Measurements from ENCODE around the gene SKIL.

Gene SKIL

GRCh38 chr3:170350515-170351413 is 6.8 kb upstream of the SKIL start:
- DNase-seq, result no peak

- DNase-seq, result peak in 1 of 2 donors; percentile 34
These were observed 4.6 kb upstream of the SKIL start for GRCh38 chr3:170352936-170353335.

DNA sequence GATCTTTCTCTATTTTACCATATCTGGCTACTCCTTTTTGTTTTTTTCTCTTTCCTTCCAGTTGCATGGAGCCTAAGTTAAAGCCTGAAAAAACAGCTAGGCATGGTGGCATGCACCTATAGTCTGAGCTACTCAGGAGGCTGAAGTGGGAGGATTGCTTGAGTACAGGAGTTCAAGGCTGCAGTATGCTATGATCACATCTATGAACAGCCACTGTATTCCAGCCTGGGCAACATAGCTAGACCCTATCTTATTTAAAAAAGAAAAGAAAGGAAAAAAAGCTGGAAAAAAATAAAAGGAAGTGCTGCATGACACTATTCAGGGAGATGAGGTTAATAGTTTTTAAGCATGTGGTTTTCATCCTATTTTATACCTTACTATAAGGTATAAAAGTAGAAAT is 4.0 kb upstream of the SKIL start:
- DNase-seq, result no peak

GRCh38 chr3:170354760-170355159 is 2.8 kb upstream of the SKIL start:
- DNase-seq, result no peak

DNA sequence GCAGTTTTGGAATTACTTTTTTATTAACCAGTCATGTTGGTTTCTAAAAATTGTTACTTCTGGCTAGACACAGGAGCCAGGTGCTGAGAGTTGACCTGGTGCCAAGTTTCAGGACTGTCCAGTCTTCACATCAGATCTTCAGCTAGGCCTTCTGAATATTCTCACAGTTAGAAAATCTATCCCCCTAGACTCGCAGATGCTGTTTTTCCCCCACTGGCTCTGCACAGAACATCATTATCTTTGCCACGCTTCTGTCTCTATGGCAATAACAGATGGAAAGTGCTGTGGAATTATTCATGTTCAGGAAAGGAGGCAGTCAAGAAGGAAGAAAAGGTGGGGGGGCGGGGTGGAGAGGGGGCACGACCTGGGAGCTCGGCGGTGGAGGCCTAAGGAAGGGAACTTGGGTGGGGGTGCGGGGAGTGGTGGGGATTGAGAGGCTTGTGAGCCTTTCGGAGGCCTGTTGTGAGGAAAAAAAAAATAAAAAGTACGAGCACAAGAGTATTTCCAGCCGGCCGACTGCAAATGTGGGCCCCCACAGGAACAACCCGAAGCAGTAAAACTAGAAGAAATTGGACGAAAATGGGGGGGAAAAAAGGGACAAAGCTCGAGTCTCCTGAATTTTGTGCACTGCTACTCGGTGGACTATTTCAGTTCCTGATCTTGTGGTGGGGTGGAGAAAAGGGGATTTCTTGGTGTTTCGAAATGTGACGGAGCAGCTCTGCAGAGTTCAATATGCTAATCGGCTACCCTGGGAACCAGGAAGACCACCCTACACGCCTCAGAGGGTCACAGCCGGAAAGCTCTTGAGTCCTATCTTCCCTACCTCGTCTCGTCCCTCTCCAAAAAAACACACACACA is 1.5 kb upstream of the SKIL start:
- DNase-seq, result peak; percentile 36 to 77

DNA sequence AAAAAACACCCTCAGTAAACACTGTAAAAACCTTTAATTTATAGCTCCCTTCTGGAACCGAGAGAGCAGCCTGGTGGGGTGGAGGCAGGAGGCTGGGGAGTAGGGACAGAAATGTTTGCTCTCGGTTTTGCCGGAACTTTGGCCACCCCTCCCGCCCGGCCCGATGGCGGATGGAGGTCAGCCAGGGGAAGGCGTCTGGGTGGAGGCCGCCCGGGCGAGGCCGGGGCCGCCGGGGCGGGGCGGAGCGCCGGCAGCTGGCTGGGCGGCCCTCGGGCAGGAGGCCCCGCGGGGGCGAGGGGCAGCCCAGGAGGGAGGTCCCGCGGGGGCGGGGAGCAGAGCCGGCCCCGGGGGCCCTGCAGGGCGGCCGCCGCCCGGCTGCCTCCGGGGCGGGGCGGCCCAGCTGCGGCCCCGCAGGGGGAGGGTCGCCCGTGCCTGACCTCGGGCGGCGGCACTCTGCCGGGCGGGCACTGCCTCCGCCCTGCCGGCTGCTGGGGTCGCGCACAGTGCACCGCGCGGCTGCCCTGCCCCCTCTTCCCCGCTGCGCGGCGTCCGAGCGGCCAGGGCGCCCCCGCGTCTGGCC is 829 bp upstream of the SKIL start:
- DNase-seq, result peak in 1 of 2 donors; percentile 82

DNA sequence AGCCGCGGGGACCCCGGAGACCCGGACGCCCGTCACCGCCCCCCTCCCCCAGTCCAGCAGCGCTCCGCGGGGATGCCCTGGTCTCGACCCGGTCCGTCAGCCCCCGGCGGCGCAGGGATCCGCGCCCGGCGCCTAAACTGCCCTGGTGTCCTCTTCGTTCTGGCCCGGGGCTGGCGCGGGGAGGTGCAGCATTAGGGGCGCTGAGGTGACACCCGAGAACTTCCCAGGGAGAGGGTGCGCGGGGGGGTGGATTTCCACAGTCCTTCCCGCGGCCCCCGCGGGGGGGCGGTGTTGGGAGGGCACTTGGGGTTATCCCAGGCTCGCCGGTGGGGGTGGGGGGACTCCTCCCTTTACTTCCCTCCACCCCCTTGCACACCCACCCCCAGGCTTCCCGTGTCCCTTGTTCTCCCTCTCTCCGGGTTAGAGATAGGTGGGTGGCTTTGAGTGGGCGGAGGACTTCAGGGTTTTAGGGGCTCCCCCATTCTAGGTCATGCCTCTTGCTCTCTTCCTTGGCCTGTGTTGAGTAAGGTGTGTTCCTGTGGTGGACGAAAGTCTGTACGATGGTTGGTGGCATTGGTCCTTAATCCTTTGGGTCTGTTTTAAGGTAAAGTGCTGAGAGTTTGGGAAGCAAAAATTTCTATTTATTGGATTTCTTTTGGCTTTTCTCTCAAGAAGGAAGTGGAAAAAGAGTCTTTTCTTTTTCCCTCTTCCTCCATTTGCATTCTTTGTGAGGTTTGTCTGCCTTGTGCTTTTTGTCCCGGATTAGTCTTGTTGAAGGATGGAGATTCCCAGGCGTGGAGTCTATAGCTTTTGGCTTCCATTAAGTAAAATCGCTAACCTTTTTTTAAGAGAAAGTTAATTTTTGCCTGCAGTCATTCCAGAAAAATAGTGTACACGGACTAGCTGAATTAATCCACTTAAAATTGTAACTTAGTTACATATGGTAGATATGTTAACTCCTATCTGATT is 811 bp downstream of the SKIL start:
- peak; percentile 36 to 62 for DNase-seq

DNA sequence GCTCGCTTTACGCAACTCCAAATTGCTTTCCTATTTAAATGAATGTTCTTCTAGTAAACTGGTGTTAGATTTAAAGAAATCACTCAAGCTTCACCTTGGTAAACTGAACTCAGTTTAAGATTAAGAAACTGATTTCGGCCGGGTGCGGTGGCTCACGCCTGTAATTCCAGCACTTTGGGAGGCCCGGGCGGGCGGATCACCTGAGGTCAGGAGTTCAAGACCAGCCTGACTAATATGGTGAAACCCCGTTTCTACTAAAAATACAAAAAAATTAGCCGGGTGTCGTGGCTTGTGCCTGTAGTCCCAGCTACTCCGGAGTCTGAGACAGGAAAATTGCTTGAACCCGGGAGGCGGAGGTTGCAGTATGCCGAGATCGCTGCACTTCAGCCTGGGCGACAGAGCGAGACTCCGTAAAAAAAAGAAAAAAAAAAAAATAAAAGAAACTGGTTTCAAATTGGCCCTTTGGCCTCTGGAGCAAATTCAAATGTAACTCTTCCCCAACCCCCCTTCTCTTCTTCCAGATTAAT is 1.7 kb downstream of the SKIL start:
- DNase-seq, result no peak

- DNase-seq, result no peak
These were observed 3.0 kb downstream of the SKIL start for GRCh38 chr3:170360466-170360865.

GRCh38 chr3:170360916-170361315 is 3.4 kb downstream of the SKIL start:
- DNase-seq, result no peak

DNA sequence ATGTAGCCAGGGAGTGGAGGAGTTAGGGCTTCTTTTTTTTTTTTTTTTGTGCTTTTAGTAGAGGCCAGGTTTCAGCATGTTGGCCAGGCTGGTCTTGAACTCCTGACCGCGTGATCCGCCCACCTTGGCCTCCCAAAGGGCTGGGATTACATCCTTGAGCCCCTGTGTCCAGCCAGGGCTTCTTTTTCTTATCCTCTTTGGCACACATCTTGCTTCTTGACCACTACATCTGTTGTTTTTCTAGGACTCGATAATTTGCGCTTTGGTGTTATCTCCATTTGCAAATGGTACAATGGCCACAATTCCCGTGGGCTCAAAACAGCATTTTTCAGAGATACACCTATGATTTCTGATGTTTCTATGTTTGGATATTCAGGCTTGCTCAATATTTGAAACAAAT is 4.2 kb downstream of the SKIL start:
- no peak for DNase-seq

- no peak for DNase-seq
These were observed 6.0 kb downstream of the SKIL start for GRCh38 chr3:170363471-170363994.

- DNase-seq, result no peak
These were observed 7.5 kb downstream of the SKIL start for GRCh38 chr3:170364965-170365364.

DNA sequence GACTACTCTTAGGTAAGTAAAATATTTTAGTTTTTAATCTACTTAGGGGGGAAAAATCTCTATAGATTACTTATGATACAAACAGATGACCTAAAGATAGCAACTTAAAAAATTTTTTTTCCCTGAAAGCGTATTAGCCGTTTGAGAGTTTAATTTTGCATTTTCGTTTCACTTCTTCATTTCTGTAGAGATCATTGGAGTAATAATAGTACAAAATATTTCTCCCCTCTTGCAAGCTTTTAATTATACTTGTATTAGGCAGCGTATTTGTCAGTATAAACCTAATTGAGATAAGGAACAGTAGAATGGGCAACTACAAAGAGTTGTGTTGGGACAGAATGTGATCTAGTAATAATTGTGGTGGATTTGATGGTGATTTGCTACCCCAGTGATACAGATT is 10.3 kb downstream of the SKIL start:
- DNase-seq, result no peak

DNA sequence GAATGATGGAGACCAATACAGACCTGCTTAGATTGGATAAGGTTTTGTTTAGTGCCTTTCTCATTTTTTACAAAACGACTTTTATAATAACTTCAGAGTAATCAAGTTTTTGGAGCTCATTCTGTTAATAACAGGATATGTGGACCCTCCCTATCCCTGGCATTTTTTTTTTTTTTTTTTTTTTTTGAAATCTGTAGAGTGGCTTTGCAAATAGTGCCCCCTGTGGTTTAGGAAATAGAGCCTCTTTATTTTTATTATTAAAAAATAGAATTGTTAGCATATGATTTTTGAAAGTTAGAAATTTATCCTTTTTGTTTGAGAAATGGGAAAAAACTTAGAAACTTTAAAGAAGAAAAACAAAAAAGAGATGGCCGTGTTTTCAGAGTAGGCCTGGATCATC is 11.4 kb downstream of the SKIL start:
- no peak for DNase-seq

GRCh38 chr3:170372190-170372879 is 14.8 kb downstream of the SKIL start:
- no peak for DNase-seq

- no peak for DNase-seq
These were observed 26.1 kb downstream of the SKIL start for GRCh38 chr3:170383567-170383966.

DNA sequence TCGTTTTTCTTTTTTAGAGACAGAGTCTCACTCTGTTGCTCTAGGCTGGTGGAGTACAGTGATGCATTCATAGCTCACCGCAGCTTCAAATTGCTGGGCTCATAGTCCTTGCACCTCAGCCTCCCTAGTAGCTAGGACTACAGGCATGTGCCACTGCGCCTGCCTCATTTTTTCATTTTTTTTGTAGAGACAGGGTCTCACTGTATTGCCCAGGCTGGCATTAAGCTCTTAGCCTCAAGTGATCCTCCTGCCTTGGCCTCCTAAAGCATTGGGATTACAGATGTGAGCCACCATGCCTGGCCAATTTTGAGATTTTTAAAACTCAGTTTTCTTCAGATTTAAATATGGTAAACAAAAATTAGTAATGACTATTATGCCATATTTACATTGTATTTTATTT is 29.0 kb downstream of the SKIL start:
- DNase-seq, result no peak

DNA sequence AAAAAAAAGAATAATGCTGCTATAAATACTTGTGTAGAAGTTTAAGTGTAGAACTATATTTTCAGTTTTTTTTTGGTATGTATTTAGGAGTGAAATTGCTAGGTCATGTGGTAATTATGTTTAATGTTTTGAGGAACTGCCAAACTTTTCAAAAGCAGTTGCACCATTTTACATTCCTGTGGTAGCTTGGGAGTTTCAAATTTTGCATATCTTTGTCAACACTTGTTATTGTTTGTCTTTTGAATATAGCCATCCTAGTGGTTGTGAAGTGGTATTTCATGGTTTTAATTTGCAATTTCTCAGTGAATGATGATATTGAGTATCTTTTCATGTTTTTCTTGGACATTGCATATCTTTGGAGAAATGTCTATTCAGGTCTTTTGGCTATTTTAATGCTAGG is 30.4 kb downstream of the SKIL start:
- DNase-seq, result no peak

DNA sequence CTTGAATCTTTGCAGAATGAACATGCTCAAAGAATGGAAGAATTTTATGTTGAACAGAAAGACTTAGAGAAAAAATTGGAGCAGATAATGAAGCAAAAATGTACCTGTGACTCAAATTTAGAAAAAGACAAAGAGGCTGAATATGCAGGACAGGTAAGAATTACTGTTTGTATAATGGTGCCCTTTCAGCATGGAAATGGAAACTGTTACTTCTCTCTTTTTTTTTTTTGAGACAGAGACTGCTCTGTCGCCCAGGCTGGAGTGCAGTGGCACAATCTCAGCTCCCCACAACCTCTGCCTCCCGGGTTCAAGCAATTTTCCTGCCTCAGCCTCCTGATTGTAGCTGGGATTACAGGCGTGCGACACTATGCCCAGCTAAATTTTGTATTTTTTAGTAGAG is 33.6 kb downstream of the SKIL start:
- DNase-seq, result no peak

DNA sequence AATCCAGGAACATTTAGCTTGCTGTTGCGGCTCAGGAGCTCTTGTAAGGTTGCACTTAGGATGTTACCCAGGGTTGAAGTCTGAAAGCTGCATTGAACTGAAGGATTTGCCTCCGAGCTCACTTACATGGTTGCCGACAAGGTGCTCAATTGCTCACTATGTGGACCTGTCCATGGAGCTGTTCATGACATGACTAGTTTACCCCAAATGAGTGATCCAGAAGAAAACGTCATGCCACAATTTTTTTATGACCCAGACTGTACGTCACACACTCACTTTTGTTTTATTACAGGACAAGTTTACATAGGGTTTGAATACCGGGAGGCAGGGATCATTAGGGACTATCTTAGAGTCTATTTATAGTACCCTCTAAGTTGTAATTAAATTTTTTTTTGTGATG is 40.2 kb downstream of the SKIL start:
- no peak for DNase-seq
